GM12892 (cell line): ENCODE measurements around the gene KRTAP12-1.

ENCODE experiments used
- POLR2A ChIP-seq: IDR thresholded peaks from 2 replicates; pipeline ENCODE4 v1.6.1; 2011; ENCODE audit warnings: low read depth, low read length, control low read depth
- POLR2AphosphoS5 ChIP-seq: IDR thresholded peaks from 2 replicates; pipeline ENCODE4 v1.6.1; 2011; ENCODE audit warnings: low read depth, low read length, control low read depth

DNA sequence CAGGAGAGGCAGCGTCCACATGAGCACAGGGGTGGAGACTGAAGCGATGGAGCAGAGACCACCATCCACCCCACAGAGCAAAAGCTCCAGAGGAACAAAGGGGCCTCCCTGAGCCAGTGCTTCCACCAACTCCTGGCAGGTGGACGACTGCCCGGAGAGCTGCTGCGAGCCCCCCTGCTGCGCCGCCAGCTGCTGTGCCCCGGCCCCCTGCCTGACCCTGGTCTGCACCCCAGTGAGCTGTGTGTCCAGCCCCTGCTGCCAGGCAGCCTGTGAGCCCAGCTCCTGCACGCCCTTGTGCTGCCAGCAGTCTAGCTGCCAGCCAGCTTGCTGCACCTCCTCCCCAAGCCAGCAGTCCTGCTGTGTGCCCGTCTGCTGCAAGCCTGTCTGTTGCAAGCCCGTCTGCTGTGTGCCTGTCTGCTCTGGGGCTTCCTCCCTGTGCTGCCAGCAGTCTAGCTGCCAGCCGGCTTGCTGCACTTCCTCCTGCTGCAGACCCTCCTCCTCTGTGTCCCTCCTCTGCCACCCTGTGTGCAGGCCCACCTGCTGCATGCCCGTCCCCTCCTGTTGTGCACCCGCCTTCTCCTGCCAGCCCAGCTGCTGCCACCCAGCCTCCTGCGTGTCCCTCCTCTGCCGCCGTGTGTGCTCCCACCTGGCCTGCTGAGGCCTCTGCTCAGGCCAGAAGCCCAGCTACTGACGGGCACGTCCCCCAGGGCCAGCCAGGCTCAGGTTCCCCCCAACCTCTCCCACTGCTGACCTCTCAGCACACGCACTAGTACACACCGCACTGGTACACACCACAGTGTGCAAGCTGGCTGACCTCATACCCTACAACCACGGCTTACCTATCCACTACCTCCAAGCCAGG is 20.4 kb upstream of the KRTAP12-1 start:
- no peak for TF ChIP-seq POLR2AphosphoS5
- no peak for TF ChIP-seq POLR2A
